VCaP (cell line): Measurements from ENCODE around the gene KIFBP.

Source experiments
- H3K27ac ChIP-seq: fragments of 450-650 bp; 2 replicates; pipeline ENCODE4 v1.5.1; 2017
- TF ChIP-seq, protein P1 (sequence below): fragments of 450-650 bp; conservative IDR thresholded peaks from 2 replicates; pipeline ENCODE4 v1.5.1; 2017; ENCODE audit warnings: mild to moderate bottlenecking, moderate library complexity

KIFBP gene

DNA sequence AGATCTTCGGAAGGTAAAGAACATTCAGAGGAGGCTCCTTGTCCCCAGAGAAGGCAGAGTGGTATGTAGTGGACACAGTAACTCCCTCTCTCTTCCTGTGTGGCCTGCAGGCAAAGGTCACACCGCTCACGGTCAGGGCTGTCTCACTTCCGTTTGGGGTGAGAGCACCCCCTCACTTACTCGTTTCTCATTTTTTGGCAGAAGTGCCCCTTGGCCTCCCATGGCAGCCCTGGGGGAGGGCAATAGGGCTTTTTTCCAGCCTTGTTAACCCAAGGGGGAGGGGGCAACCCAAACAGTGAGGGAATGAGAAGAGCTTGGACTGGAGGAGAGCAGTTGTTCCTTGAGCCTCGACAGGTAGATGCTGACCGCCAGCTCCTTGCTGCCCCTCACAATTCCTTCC is 67.5 kb downstream of the KIFBP start:
- no peak overlapping the region for H3K27ac ChIP-seq
- TF ChIP-seq, protein P1, sequence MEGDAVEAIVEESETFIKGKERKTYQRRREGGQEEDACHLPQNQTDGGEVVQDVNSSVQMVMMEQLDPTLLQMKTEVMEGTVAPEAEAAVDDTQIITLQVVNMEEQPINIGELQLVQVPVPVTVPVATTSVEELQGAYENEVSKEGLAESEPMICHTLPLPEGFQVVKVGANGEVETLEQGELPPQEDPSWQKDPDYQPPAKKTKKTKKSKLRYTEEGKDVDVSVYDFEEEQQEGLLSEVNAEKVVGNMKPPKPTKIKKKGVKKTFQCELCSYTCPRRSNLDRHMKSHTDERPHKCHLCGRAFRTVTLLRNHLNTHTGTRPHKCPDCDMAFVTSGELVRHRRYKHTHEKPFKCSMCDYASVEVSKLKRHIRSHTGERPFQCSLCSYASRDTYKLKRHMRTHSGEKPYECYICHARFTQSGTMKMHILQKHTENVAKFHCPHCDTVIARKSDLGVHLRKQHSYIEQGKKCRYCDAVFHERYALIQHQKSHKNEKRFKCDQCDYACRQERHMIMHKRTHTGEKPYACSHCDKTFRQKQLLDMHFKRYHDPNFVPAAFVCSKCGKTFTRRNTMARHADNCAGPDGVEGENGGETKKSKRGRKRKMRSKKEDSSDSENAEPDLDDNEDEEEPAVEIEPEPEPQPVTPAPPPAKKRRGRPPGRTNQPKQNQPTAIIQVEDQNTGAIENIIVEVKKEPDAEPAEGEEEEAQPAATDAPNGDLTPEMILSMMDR = no peak

DNA sequence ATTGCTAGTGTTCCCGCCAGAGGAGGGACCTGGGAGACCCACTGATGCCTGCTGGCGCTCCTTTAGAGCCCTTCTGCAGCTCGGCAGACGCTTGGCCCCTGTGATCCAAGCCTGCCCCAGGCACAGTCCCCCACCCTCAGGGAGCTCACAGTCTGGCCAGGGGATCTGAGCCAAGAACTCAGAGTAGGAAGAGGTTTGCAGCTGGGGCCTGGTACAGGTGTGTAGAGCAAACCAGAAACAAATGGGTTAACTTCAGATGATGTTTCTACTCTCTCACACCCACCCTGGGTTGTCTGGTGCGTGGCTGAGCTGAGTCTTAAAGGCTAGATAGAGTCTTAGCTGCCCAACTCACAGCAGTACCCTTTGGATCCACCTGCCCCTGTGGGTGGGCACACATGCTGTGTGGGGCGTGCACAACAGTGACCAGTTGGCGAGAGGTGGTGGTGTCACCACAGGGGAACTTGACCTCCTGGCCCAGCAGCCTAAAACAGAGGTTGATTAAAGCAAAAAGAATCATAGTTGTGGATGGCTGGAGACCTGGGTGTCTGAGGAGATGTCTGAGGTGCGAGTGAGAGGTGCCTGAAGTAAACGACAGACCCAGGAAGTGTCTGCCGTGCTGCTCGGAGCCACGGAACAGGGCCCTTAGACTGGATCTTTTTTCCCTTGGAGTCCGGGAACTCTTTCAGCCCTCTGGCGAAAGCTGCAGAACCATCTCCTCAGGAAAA is 68.1 kb downstream of the KIFBP start:
- TF ChIP-seq, protein P1 = no peak
- H3K27ac ChIP-seq = no peak overlapping the region

DNA sequence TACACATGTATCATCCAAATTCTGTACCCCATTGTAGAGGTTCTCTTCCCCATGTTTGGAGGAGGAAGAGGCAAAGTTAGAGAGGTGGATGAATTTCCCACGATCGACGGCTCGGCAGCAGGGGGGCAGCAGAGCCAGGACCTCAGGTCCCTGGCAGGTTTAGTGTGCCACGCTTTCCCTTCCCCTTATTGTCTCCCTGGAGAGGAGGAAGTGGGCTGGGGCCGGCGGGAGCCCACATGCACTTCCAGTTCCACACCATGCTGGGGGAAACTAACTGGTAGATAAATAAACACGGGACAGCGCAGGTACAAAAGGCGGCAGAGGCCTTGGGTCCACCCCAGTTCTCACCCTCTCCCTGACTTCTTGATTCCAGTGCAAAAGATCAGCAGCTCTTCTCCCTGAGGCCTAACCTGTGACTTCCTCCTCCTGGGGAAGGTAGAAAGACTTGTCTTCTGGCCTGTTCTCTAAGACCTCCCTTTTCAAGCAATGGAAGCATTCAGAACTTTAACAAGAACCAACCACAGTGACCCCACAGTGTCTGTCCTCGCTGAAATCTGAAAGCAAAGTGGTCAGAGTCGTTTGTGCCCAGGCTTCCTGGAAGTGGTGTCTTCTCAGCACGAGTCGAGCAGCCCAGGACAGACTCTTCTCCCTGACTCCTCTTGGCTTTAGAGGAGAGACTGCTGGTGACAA is 68.8 kb downstream of the KIFBP start:
- no peak overlapping the region for H3K27ac ChIP-seq
- TF ChIP-seq, protein P1 = no peak

DNA sequence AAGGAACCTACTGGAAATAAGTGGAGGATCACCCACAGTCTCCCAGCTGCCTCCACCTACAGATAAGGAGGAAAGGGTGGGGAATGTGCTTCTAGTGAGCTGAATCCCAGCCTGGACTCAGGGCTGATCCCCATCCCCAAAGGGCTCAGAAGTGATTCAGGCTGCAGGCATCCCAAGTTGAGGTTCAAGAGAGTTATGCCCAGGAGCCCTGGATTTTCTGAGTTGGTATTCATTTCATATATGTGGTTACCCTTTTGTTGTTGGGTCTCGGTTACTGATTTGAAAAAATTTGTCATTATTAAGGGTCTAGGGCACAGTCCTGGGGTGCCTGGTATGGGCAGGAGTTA is 69.3 kb downstream of the KIFBP start:
- TF ChIP-seq, protein P1 = no peak
- no peak overlapping the region for H3K27ac ChIP-seq

DNA sequence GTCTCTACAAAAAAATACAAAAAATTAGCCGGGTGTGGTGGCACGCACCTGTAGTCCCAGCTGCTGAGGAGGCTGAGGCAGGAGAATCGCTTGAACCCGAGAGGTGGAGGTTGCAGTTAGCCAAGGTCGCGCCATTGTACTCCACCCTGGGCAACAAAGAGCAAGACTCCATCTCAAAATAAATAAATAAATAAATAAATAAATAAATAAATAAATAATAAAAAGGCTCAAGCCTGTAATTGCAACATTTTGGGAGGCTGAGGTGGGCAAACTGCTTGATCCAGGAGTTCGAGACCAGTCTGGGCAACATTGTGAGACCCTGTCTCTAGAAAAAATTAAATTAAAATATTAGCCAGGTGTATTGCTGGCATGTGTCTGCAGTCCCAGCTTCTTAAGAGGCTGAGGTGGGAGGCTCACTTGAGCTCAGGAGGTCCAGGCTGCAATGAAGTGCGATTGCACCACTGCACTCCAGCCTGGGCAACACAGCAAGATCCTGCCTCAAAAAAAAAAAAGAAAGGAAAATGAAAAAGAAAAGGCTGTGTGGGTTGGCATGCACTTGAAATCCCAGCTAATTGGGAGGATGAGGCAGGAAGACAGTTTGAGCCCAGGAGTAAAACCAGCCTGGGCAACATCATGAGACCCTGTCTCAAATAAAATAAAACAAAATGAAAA is 71.7 kb downstream of the KIFBP start:
- TF ChIP-seq, protein P1 = no peak
- no peak overlapping the region; the same call in 1 of the 2 replicates for H3K27ac ChIP-seq

DNA sequence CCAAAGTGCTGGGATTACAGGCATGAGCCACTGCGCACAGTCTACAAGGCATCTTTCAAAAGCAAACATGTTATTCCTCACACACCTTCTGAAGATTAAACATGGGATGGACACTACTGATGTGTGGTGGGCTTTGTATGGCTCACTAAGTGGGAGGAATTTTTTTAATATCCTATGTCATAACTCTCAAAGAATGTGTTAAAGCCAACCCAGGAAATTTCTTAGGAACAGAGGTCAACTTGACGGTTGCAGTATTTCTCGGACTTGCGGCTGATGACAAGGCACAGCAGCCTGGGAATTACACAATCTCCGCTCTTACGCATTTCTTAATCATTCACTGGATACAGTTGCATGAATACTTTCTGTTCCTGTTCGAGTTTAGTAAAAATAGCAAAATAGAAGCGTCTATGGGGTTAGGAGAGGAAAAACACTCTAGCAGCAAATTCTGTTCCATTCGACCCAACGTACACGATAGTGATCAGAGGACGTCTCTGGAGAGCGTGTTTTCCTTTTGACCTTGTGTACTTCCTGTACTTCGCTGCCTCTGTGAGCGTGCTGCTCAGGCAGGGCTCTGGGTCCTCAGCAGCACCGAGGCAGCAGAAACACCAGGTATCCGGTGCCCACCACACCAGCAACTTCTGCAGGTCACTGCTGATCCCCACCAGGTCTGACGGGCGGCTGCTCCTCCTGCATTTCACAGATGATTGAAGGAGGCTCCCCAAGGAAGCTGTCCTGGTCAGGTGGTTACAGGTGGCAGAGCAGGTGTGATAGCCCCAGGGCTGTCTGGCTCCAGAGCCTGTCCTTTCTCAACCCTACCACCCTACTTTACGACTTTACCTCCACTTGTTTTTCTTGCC is 72.9 kb downstream of the KIFBP start:
- TF ChIP-seq, protein P1 = no peak
- H3K27ac ChIP-seq = peak overlapping the region; percentile 81
